BE2C (cell line): ENCODE data around the gene ANKRD30A.
"Not testable (repeated sequence)": the region's sequence is repeated elsewhere in the genome, so short reads cannot be mapped to it uniquely, and the experiment has no call there.

Experiments
- DNase-seq: peaks from one replicate; pipeline ENCODE4 v3.0.0-alpha.2; 2020
- H3K27me3 ChIP-seq: fragments of 250-450 bp; sonication (Bioruptor Pico); 2 replicates; pipeline ENCODE4 v1.5.1; 2020; ENCODE audit warnings: mild to moderate bottlenecking
- H3K36me3 ChIP-seq: fragments of 250-450 bp; sonication (Bioruptor Pico); 2 replicates; pipeline ENCODE4 v1.5.1; 2020; ENCODE audit warnings: mild to moderate bottlenecking
- H3K4me1 ChIP-seq: fragments of 250-450 bp; sonication (Bioruptor Pico); 2 replicates; pipeline ENCODE4 v1.5.1; 2020
- H3K4me3 ChIP-seq: 2 replicates; pipeline ENCODE4 v1.5.1; 2011; ENCODE audit warnings: low read depth, low read length
- H3K9me3 ChIP-seq: fragments of 250-450 bp; sonication (Bioruptor Pico); 2 replicates; pipeline ENCODE4 v1.5.1; 2020
- TF ChIP-seq, protein P1 (sequence below): IDR thresholded peaks from 2 replicates; pipeline ENCODE4 v1.5.1; 2012; ENCODE audit warnings: mild to moderate bottlenecking, low read depth, low read length

ANKRD30A gene

GRCh38 chr10:37314862-37315261 is 189.5 kb downstream of the ANKRD30A start:
- Histone ChIP-seq H3K9me3 (no peaks in the 10 kb centered on the region), H3K4me3 (no peak overlapping the region), H3K27me3 (no peaks in the 10 kb centered on the region), H3K4me1 (no peaks in the 10 kb centered on the region), H3K36me3 (no peaks in the 10 kb centered on the region)
- TF ChIP-seq, protein P1, sequence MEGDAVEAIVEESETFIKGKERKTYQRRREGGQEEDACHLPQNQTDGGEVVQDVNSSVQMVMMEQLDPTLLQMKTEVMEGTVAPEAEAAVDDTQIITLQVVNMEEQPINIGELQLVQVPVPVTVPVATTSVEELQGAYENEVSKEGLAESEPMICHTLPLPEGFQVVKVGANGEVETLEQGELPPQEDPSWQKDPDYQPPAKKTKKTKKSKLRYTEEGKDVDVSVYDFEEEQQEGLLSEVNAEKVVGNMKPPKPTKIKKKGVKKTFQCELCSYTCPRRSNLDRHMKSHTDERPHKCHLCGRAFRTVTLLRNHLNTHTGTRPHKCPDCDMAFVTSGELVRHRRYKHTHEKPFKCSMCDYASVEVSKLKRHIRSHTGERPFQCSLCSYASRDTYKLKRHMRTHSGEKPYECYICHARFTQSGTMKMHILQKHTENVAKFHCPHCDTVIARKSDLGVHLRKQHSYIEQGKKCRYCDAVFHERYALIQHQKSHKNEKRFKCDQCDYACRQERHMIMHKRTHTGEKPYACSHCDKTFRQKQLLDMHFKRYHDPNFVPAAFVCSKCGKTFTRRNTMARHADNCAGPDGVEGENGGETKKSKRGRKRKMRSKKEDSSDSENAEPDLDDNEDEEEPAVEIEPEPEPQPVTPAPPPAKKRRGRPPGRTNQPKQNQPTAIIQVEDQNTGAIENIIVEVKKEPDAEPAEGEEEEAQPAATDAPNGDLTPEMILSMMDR = no peak
- no peak for DNase-seq

GRCh38 chr10:37344413-37344812 is 219.0 kb downstream of the ANKRD30A start:
- TF ChIP-seq, protein P1 = no peak
- H3K9me3 ChIP-seq = no peaks in the 10 kb centered on the region; the same call in 1 of the 2 replicates
- no peak for DNase-seq
- no peaks in the 10 kb centered on the region for H3K27me3 ChIP-seq
- H3K36me3 ChIP-seq = no peaks in the 10 kb centered on the region
- H3K4me1 ChIP-seq = no peaks in the 10 kb centered on the region
- no peak overlapping the region for H3K4me3 ChIP-seq

- Histone ChIP-seq H3K4me1 (no peaks in the 10 kb centered on the region), H3K36me3 (no peaks in the 10 kb centered on the region), H3K4me3 (no peak overlapping the region), H3K27me3 (no peaks in the 10 kb centered on the region), H3K9me3 (no peaks in the 10 kb centered on the region)
- no peak for DNase-seq
- TF ChIP-seq, protein P1 = no peak
These were observed 254.6 kb downstream of the ANKRD30A start for GRCh38 chr10:37379991-37380390.

DNA sequence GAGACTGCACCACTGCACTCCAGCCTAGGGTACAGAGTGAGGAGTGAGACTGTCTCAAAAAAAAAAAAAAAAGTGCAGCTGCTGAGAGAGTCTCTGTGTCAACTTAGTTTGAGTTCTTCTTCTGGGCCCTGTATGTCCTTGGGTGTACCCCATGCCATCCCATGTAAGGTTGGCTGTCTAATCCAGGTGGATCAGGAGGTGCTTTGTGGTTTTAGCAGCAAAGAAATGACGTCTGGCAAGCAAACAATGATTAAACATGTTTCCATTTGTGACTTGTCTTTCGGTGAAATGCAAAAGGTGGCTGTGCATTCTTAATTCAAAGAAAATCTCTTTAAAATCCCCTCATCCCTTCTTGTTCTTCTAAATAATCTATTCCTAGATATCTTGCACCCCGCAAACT is 255.9 kb downstream of the ANKRD30A start:
- no peaks in the 10 kb centered on the region for H3K27me3 ChIP-seq
- H3K36me3 ChIP-seq = no peaks in the 10 kb centered on the region
- H3K9me3 ChIP-seq = no peaks in the 10 kb centered on the region
- no peak overlapping the region for H3K4me3 ChIP-seq
- H3K4me1 ChIP-seq = no peaks in the 10 kb centered on the region
- DNase-seq = no peak
- TF ChIP-seq, protein P1 = no peak

DNA sequence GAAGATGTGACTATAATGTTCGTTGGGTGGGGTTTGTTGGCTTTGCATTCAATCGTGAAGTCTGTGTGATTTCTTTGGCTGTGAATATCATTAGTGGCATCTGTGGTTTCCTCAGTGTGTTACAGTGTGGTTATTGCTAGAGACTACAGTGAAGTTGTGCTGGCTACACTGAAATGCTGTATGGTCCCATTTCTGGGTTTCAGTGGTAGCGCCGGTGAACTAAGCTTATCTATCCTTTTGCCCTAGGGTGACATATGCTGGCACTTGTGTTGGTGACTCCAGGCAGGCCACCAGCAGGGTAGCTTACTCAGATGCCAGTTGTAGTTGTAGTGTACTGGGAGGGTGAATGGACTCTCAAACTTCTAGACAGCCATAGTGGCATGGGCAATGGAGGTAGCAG is 259.5 kb downstream of the ANKRD30A start:
- Histone ChIP-seq H3K36me3 (no peaks in the 10 kb centered on the region), H3K4me1 (no peaks in the 10 kb centered on the region), H3K9me3 (no peaks in the 10 kb centered on the region), H3K27me3 (no peaks in the 10 kb centered on the region), H3K4me3 (no peak overlapping the region)
- no peak for DNase-seq
- TF ChIP-seq, protein P1 = no peak

DNA sequence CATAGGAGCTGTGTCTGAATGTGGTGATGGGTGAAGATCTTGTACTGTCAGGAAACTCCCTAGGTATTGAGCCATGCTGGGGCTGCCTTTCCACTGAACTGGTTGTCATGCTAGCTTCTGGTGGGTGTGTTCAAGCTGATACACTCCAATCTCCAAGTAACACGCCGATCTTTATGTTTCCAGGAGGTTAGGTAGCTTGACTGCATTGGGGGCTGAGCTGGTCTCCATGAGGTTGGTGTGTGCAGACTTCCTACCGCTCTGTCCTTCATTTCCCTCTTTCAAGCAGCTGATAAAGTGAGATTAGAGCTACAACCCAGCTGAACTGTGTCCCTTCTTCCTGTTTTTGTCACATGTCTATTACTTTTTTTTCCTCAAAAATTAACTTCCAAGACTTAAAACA is 265.5 kb downstream of the ANKRD30A start:
- H3K4me1 ChIP-seq = no peaks in the 10 kb centered on the region
- no peak for DNase-seq
- H3K36me3 ChIP-seq = no peaks in the 10 kb centered on the region
- H3K4me3 ChIP-seq = no peak overlapping the region
- H3K9me3 ChIP-seq = no peaks in the 10 kb centered on the region
- H3K27me3 ChIP-seq = no peaks in the 10 kb centered on the region
- TF ChIP-seq, protein P1 = no peak

- not testable (repeated sequence) for H3K27me3 ChIP-seq, H3K4me3 ChIP-seq, H3K36me3 ChIP-seq, DNase-seq, H3K4me1 ChIP-seq, H3K9me3 ChIP-seq
These were observed 275.4 kb downstream of the ANKRD30A start for GRCh38 chr10:37400774-37401173.
